ENCODE measurements around the gene AAK1. TPM values are rescaled to one million over a fixed set of nuclear protein-coding genes. Genes with fewer than 3 reads are reported as not detected.
"Not testable (repeated sequence)": the region's sequence is repeated elsewhere in the genome, so short reads cannot be mapped to it uniquely, and the experiment has no call there.

Gene AAK1
- total RNA-seq, 4 donors from 2014 or later: 44.3 to 85.0 (median 60.3) TPM

- Histone ChIP-seq H3K4me3 (no peak overlapping the region), H3K4me1 (no peaks in the 10 kb centered on the region), H3K36me3 (no peaks in the 10 kb centered on the region), H3K27ac (no peak overlapping the region), H3K9me3 (no peaks in the 10 kb centered on the region), H3K27me3 (no peaks in the 10 kb centered on the region)
- no peak for DNase-seq
- no peak for TF ChIP-seq POLR2A (IDR thresholded peaks at IDR 0.05)
- no peak for TF ChIP-seq CTCF (IDR thresholded peaks at IDR 0.05)
Measured at GRCh38 chr2:69677914-69678313, 34.4 kb upstream of the AAK1 start.

- DNase-seq: no peak
Measured at GRCh38 chr2:69676146-69676545, 32.6 kb upstream of the AAK1 start.

GRCh38 chr2:69674316-69674670 lies 30.8 kb upstream of the AAK1 start:
- no peaks in the 10 kb centered on the region for H3K27me3 ChIP-seq
- DNase-seq: no peak
- no peak overlapping the region for H3K4me3 ChIP-seq
- H3K27ac ChIP-seq: peak overlapping the region in 1 of 4 donors; percentile 1
- no peaks in the 10 kb centered on the region for H3K4me1 ChIP-seq
- no peaks in the 10 kb centered on the region for H3K36me3 ChIP-seq
- TF ChIP-seq POLR2A (IDR thresholded peaks at IDR 0.05): no peak
- TF ChIP-seq CTCF (IDR thresholded peaks at IDR 0.05): no peak
- H3K9me3 ChIP-seq: no peaks in the 10 kb centered on the region

More at GRCh38 chr2:69676146-69676545, 32.6 kb upstream of the AAK1 start:
- Histone ChIP-seq H3K4me3 (no peak overlapping the region), H3K4me1 (no peaks in the 10 kb centered on the region), H3K9me3 (no peaks in the 10 kb centered on the region), H3K36me3 (no peaks in the 10 kb centered on the region), H3K27ac (no peak overlapping the region), H3K27me3 (no peaks in the 10 kb centered on the region)
- TF ChIP-seq POLR2A (IDR thresholded peaks at IDR 0.05) (no peak), CTCF (IDR thresholded peaks at IDR 0.05) (no peak)

- not testable (repeated sequence) for H3K4me3 ChIP-seq
Measured at GRCh38 chr2:69673098-69673497, 29.6 kb upstream of the AAK1 start.

GRCh38 chr2:69669666-69670065 lies 26.1 kb upstream of the AAK1 start:
- no peaks in the 10 kb centered on the region for H3K9me3 ChIP-seq
- TF ChIP-seq POLR2A (IDR thresholded peaks at IDR 0.05): no peak
- no peak for TF ChIP-seq CTCF (IDR thresholded peaks at IDR 0.05)
- H3K27me3 ChIP-seq: no peaks in the 10 kb centered on the region
- H3K4me3 ChIP-seq: no peak overlapping the region
- no peaks in the 10 kb centered on the region for H3K36me3 ChIP-seq
- H3K4me1 ChIP-seq: no peaks in the 10 kb centered on the region
- H3K27ac ChIP-seq: no peak overlapping the region
- no peak for DNase-seq

More at GRCh38 chr2:69673098-69673497, 29.6 kb upstream of the AAK1 start:
- H3K9me3 ChIP-seq, H3K36me3 ChIP-seq, H3K27ac ChIP-seq, H3K27me3 ChIP-seq, H3K4me1 ChIP-seq, DNase-seq: not testable (repeated sequence)

GRCh38 chr2:69668598-69668997 lies 25.1 kb upstream of the AAK1 start:
- Histone ChIP-seq H3K4me3 (no peak overlapping the region), H3K36me3 (no peaks in the 10 kb centered on the region), H3K27me3 (no peaks in the 10 kb centered on the region), H3K9me3 (peaks cover 0 to 3% (median 0%) of the 10 kb centered on the region in 4 donors), H3K4me1 (no peaks in the 10 kb centered on the region), H3K27ac (no peak overlapping the region)
- TF ChIP-seq POLR2A (IDR thresholded peaks at IDR 0.05) (no peak), CTCF (IDR thresholded peaks at IDR 0.05) (no peak)
- DNase-seq: no peak
